ENCODE results near the gene NGB. TPM values are rescaled to one million over a fixed set of nuclear protein-coding genes. Genes with fewer than 3 reads are reported as not detected.

Gene NGB
- total and polyA plus RNA-seq, 9 of the 15 experiments (the other 6 are each of a cell fraction or from before 2014, with no cell fraction given): not detected

- TF ChIP-seq RREB1 (CRISPR knock-in tag; IDR thresholded peaks at IDR 0.05) (0 out of 2 replicates have a peak, but pooled peaks have one; percentile 30), MAZ (CRISPR knock-in tag; conservative IDR thresholded peaks at IDR 0.05 in 1 of 2, IDR thresholded peaks at IDR 0.05 in 1 of 2) (peak in 1 of 2 experiments; percentile 85), DIDO1 (tag; IDR thresholded peaks at IDR 0.05; ENCODE audit: low read depth) (no peak), NONO (IDR thresholded peaks at IDR 0.05; ENCODE audit: low read depth in 2 of 2, low read length in 1 of 2) (0 out of 4 replicates have a peak, but pooled peaks of 1 of the 2 experiments have one; percentile 37), USF1 (CRISPR knock-in tag; IDR thresholded peaks at IDR 0.05) (peak; percentile 37; the same call in 1 of the 2 replicates), PHB2 (IDR thresholded peaks at IDR 0.05; ENCODE audit: low read depth) (no peak), UBTF (IDR thresholded peaks at IDR 0.05; ENCODE audit: borderline replicate concordance in 1 of 2, low read depth in 2 of 2, low read length in 2 of 2) (no peak), SREBF2 (CRISPR knock-in tag; IDR thresholded peaks at IDR 0.05) (no peak), PYGO2 (tag; IDR thresholded peaks at IDR 0.05) (no peak), CEBPB (tag; IDR thresholded peaks at IDR 0.05) (no peak)
These were observed 49.4 kb upstream of the NGB start, which contains the start of gene POMT2 (continued) for GRCh38 chr14:77320238-77320935.
